Hippocampal formation (tissue), 2 donors: ENCODE data around the gene TNIP1.

Experiments used
- DNase-seq, 2 donors: peaks; one replicate each; lab custom pipeline; 2025; lab: John Stamatoyannopoulos, UW

Gene TNIP1

GRCh38 chr5:151083081-151083676 is 2.3 kb upstream of the TNIP1 start:
- no peak for DNase-seq

DNA sequence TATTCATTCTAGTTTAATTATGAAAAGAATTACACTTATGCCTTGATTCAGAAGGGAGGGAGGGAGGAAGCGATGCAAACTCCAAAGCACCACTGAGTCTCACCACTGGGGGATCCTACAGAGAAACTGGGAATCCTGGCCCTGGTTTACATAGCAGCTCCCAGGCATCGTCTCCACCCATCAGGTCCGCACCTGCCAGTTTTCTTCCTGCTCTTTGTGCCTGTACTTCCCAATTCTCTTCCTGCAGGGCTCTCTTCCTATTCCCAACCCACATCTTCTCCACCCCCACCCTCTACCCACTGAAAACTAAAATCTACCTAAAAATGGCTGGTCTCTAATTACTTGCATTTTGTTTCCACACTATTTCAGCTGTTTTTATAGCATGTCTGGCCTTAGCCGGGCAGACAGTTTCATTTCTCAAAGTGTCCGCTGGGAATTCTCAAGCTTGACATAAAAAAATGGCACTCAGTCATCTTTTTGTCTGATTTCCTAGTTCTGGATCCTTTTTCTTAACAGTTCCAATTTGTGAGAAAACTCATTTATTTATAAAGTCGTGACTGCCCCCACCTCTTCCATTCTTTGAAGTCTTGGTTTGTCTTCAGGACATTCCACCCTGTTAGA is 1.6 kb upstream of the TNIP1 start:
- no peak for DNase-seq

DNA sequence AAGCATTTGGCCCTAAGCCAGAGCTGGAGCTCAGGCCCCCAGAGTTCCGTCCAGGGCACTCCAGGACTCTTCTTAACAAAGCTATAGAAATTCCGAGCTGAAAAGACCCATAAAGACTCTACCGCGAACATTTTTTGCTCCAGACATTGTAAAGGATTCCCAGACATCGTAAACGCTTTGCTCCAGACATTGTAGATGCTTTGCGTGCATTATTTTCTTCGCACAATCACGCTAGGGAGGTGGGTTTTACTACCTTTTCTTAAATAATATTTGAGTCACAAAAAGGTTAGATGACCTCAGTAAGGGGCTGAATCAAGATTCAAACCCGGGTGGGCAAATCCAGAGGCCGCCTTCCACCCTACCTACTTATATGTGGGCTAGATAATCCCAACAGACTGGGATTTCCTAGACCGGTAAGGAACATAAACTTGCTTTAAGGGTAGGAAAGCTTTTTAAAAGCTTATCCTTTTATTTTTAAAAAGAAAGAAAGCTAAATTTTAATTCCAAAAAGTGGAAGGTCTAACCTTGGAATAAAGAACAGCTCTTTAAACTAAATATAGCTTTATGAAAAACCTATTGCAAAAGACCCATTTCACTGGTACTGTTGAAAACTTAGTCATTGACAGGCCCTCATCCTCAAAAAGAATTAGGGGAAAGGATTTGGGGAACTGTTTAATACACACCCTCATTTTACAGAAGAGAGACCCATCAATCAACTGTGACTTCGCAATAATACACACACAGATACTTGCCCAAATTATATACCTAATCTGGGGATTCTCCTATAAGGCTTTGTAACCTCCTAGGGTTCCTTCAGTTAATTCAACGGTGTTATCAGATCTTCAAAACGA is 822 bp upstream of the TNIP1 start:
- DNase-seq: peak in 1 of 2 donors; percentile 59

DNA sequence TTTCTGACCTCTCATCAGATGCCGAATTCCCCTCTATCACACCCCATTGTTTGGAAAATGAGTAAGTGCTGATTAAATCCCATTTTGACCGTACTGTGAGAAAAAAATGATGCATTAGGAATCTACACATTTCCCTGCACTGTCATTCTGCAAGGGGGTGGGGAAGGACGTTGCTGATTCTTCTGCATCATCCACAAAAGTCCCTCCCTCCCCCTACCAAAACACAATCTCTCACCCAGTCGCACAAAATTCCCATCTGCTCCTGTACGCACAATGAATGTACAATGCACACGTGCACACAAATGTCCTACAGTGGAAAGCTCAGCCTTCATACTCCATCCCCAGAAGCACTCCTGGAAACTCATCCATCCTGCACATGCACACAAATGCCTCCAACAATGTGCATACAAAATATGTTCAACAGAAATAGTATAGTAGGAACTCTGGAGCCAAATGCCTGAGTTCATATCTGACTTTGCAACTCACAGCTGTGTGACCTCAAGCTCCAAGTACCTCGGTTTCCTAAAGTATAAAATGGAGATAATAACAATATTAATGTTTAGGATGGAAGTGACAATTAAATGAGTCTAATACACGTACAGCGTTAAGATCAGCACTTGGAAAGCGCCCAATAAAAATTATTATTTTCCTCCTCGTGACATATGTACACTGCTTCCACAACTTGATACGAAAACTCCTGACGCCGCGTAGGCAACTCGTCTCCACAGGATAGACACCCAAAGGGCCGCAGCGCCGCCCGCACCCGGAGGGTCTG is 809 bp downstream of the TNIP1 start:
- DNase-seq: no peak

DNA sequence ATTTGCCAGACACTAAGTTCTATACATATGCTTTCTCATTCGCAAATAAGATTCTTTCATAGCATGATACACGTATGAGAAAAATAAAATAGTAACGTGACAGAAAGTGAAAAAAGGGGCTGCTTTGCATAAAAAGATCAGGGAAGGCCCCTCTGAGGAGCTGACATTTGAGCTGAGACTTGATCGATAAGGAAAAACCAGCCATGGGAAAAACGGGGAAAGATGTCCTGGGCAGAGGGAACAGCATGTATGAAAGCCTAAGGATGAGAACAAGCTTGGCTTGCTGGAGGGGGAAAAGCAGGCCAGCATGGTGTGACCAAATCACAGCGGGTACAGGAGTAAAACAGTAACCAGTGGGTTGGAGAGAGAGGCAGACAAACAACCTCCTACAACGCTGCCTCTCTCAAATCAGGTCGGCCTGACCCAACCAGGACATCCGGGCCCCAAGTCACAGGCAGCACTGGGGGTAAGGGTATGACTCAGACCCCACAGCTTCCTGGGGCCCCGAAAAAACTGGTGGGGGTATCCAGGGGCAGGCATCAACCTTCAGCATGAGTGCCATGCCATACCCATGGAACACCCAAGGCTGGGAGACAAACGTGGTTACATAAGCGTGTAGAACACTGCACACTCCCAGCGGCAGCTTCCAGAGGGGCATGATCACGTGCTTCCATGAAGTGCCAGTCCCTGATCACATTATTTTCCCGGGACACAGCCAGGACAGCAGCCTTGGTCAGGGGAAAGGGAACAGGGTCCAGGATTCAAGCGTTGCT is 2.2 kb downstream of the TNIP1 start:
- DNase-seq: no peak

DNA sequence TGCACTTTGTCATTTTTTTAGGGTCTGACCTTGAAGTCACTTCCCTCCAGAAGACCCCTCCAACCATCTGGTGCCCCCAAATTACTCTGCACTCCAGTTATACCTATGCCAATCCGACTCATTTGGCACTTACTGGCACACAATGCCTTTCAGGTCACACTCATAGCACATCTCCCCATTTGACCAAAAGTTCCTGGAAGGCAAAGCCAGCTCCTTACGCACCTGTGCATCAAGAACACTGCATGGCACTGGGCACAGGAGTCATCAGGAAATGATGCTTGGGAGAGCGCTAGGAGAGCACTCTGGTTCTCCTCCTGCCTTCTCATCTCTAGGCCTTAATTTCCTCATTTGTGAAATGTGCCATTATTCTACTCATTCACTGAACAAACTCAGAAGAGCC is 2.9 kb downstream of the TNIP1 start:
- DNase-seq: no peak

- no peak for DNase-seq
Observed at GRCh38 chr5:151077419-151077818, 3.4 kb downstream of the TNIP1 start.

DNA sequence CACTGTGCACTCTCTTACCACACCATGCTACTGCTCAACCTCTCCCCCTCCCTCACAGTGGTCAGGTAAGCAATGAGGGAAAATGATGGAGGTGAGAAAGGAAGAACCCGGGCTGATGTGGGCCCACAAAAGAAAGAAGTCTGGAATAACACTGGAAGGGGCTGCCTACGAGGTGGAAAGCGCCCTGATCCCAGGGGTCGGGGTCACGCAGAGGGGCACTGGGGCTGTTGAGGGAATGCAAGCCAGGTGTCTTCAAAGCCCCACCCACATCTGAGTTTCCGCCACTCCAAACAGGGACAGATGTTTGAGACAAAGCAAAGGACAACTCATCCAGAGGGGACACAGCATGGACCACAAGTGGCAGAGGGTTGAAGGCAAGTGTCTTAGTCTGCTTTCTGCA is 4.2 kb downstream of the TNIP1 start:
- DNase-seq: no peak

GRCh38 chr5:151075698-151076331 is 5.0 kb downstream of the TNIP1 start:
- DNase-seq: no peak

- no peak for DNase-seq
Observed at GRCh38 chr5:151074557-151074956, 6.3 kb downstream of the TNIP1 start.

DNA sequence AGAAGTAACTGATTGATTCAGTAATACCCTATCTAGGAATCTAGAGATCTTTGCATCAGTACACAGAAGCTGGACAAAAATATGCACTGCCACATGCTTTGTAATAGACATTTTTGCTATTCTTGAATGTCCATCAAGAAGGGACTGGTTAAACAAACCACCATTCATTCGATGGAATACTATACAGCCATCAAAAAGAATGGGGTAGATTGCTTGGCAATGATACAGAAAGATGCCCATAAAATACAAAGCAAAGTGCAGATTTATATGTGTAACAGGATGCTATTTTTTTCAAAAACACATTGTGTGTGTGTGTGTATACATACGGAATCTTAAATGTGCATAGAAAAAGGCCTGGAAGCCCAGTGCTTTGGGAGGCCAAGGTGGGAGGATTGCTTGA is 7.6 kb downstream of the TNIP1 start:
- no peak for DNase-seq

- DNase-seq: no peak
Observed at GRCh38 chr5:151072630-151073025, 8.2 kb downstream of the TNIP1 start.

DNA sequence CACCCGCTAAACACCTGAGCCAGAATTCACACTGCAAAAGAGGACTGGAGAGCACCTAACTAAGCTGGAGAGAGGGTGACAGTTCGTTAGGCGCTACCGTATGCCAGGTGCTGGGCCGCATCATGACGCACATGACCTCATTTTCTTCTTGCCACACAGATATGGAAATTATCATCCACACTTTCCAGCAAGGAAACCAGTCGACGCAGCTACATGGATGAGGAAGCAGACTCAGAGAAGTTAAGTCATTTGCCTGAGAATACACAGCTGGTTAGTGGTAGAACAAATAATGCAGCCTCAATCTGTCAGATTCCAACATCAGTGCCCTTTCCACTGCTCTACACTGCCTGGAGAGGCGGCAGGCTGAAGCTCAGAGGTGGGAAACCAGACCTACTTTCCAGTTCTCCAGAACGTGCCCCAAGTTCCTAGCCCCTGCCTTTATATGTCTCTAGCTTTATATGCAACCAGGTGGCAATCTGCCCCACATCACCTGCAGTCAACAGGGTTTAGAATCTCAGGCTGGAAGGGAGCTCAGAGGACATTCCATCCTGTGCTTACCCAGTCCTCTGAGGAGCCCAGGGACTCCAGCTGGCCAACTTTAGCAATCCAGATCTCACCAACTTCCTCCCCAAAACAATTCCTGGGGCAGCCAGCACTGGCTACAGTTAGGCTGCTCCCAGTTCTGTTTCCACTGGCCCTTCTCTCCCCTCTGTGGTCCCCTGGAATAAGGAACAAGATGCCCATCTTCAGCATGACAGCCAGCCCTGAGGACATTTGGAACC is 8.8 kb downstream of the TNIP1 start:
- DNase-seq: no peak

GRCh38 chr5:151071021-151071420 is 9.8 kb downstream of the TNIP1 start:
- no peak for DNase-seq

DNA sequence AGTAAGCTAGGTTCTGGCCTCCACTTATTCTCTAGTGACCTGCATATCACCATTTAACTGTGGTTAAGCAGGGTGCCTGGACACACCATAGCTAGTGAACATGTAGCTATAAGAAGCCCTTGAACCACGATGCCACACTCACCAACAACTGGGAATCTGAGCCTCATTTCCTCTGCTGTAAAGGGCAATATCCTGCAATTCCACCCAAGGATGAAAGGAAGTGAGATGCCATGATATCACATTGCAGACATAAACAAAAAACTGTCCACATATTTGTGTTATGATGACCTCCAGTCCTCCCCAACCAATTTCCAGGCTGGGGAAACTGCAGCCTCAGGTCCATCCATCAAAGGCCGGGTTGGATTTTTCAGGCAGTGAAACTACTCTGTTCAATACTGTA is 10.4 kb downstream of the TNIP1 start:
- no peak for DNase-seq

DNA sequence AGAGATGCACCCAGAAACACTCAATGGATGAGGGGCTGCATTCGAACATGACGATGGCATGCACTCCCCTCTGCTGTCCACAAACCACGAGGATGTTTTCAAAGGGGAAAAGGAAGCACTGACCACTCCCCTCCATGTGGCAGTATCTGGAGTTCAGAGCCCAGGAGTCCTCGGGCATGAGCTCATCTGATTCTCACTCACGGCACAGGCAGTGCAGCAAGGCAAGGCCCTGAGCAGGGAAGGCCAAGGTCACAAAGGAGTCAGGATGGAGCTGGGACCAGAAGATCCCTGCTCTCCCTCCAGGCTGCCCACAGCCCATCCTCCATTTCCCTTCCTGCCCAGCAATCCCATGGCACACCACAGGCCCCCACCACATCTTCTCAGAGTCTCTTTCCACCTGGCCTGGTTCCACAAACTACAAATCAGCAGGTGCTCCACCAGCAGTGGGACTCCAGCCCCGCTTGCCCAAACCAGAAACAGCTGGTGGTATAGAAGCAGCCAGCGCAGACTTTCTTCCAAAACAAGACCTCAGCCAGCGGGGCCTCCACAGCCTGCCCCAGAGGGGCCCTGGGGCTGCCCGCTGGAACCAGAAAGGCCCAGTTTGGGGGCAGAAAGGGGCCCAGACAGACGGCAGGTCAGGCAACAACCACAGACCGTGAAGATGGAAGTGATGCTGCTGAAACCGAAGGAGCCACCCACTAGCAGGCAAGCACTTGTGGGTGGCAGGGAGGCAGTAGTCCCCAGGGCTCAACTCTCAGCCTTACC is 12.2 kb downstream of the TNIP1 start:
- DNase-seq: no peak

DNA sequence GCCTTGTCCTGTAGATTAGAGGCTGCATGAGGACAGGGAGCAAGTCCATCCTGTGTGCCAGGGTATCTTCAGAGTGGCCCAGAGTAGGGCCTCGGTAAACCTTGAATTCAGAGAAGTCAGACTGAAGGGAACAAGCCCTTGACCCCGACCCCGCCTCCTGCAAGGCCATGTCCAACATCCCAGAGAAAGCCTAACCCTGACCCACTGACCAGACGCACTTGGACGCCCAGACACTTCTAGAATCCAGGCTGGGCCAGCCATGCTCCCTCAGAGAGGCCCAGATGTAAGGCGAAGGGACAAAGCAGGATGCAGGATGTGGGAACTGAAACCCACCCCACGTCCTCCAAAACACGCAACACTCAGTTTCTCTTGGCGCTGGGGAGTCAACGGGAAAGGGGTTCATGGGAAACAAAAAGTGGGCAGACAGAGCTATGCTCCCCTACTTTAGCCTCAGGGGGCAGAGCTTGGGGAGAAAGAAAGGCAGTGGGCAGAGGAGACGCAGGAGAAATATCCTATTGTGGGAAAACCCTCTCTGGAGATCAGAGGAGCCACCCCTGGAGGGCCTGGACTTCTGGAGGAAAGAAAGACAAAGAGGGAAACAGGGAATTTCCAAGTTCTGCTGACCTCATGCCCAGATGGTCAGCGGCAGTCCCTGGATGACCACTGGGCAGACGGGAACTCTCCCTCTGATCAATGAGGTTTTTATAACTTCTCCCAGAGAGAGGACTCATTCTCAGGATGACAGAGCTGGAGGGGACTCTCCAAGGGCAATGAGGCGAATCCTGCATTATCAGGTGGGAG is 13.0 kb downstream of the TNIP1 start:
- no peak for DNase-seq

- no peak for DNase-seq
Observed at GRCh38 chr5:151066920-151067319, 13.9 kb downstream of the TNIP1 start.

GRCh38 chr5:151065609-151066008 is 15.2 kb downstream of the TNIP1 start:
- no peak for DNase-seq
